ENCODE measurements around the gene PID1.

DNA sequence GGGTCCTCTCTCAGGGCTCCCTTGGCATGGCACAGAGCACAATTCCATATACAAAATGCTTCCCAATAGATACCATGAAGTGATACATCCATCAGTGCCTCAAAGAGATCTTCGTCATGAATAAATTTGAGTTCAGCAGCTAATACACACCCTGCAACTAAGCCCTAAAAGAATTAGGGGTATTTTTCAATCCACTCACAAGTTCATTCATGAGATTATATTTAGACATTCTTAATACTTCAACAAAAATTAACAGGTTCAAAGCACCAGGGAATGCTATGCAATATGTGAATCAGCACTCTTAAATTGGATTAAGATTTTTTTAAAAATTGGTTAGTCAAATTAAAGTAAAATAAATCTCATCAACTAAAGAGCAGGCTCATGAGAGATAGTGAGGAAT is 79.7 kb downstream of the PID1 start:
- TF ChIP-seq, protein P1, sequence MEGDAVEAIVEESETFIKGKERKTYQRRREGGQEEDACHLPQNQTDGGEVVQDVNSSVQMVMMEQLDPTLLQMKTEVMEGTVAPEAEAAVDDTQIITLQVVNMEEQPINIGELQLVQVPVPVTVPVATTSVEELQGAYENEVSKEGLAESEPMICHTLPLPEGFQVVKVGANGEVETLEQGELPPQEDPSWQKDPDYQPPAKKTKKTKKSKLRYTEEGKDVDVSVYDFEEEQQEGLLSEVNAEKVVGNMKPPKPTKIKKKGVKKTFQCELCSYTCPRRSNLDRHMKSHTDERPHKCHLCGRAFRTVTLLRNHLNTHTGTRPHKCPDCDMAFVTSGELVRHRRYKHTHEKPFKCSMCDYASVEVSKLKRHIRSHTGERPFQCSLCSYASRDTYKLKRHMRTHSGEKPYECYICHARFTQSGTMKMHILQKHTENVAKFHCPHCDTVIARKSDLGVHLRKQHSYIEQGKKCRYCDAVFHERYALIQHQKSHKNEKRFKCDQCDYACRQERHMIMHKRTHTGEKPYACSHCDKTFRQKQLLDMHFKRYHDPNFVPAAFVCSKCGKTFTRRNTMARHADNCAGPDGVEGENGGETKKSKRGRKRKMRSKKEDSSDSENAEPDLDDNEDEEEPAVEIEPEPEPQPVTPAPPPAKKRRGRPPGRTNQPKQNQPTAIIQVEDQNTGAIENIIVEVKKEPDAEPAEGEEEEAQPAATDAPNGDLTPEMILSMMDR (IDR thresholded peaks at IDR 0.05), result no peak
- no peak for TF ChIP-seq POLR2AphosphoS5 (IDR thresholded peaks at IDR 0.05; ENCODE audit: insufficient read depth in 1 of 2, low read depth in 1 of 2)
